ENCODE measurements around the gene ZNF397. TPM values are rescaled to one million over a fixed set of nuclear protein-coding genes. Genes with fewer than 3 reads are reported as not detected.
A peak's percentile ranks its signal among the peaks of the same experiment; 100 is the strongest.

ZNF397 gene
- total and polyA plus RNA-seq, 9 of the 15 experiments (the other 6 are each of a cell fraction or from before 2014, with no cell fraction given), result 6.4 to 24.2 (median 19.3) TPM

GRCh38 chr18:35290094-35290735, 49.4 kb downstream of the ZNF397 start, which contains the start of gene ZSCAN30 (continued):
- no peak for TF ChIP-seq NR0B1 (IDR thresholded peaks at IDR 0.05; ENCODE audit: partially characterized antibody)
- no peak for TF ChIP-seq XRCC3 (IDR thresholded peaks at IDR 0.05)
- TF ChIP-seq ZNF778 (CRISPR knock-in tag; IDR thresholded peaks at IDR 0.05), result no peak
- no peak for TF ChIP-seq ZNF512 (tag; IDR thresholded peaks at IDR 0.05)
- TF ChIP-seq KDM2B (CRISPR knock-in tag; IDR thresholded peaks at IDR 0.05), result no peak
- peak; percentile 86 for TF ChIP-seq RNF2 (IDR thresholded peaks at IDR 0.05)
- no peak for TF ChIP-seq ETS2 (tag; IDR thresholded peaks at IDR 0.05; ENCODE audit: borderline replicate concordance, poor library complexity, severe bottlenecking)
- TF ChIP-seq TCF3 (CRISPR knock-in tag; IDR thresholded peaks at IDR 0.05), result peak; percentile 3; the same call in 1 of the 2 replicates
- peak; percentile 57; the same call in 1 of the 2 replicates for TF ChIP-seq ZNF24 (IDR thresholded peaks at IDR 0.05)
- no peak for TF ChIP-seq ZNF655 (CRISPR knock-in tag; IDR thresholded peaks at IDR 0.05)

Measured in K562 (cell line).